GM21526 (cell line): ENCODE results near the gene ANK3.

Source experiments
- ATAC-seq: cut with Tn5 transposase; IDR thresholded peaks from one replicate; pipeline ENCODE4 v1.9.1; 2021; ENCODE audit warnings: moderate library complexity; ENCODE audit not compliant: unreplicated experiment, low FRiP score

The ANK3 gene

GRCh38 chr10:60246382-60246781, 143.3 kb downstream of the ANK3 start:
- ATAC-seq, result no peak

- no peak for ATAC-seq
Observed at GRCh38 chr10:60239228-60239627, 150.4 kb downstream of the ANK3 start.

- ATAC-seq, result no peak
Observed at GRCh38 chr10:60238759-60239100, 150.9 kb downstream of the ANK3 start.

GRCh38 chr10:60237977-60238758, 151.5 kb downstream of the ANK3 start:
- peak; percentile 51 for ATAC-seq

- ATAC-seq, result peak; percentile 98
Observed at GRCh38 chr10:60236869-60237524, 152.7 kb downstream of the ANK3 start.

- no peak for ATAC-seq
Observed at GRCh38 chr10:60235001-60235400, 154.7 kb downstream of the ANK3 start.

- ATAC-seq, result no peak
Observed at GRCh38 chr10:60234551-60234950, 155.1 kb downstream of the ANK3 start.

GRCh38 chr10:60230892-60231291, 158.8 kb downstream of the ANK3 start:
- no peak for ATAC-seq

- no peak for ATAC-seq
Observed at GRCh38 chr10:60224066-60224705, 165.5 kb downstream of the ANK3 start.

- no peak for ATAC-seq
Observed at GRCh38 chr10:60222047-60222446, 167.6 kb downstream of the ANK3 start.

GRCh38 chr10:60212195-60212594, 177.5 kb downstream of the ANK3 start:
- no peak for ATAC-seq

GRCh38 chr10:60209874-60210570, 179.7 kb downstream of the ANK3 start:
- ATAC-seq, result no peak

- no peak for ATAC-seq
Observed at GRCh38 chr10:60208676-60209269, 180.9 kb downstream of the ANK3 start.

GRCh38 chr10:60207894-60208293, 181.8 kb downstream of the ANK3 start:
- no peak for ATAC-seq

- ATAC-seq, result no peak
Observed at GRCh38 chr10:60206735-60207134, 182.9 kb downstream of the ANK3 start.

GRCh38 chr10:60205741-60206140, 183.9 kb downstream of the ANK3 start:
- ATAC-seq, result no peak

GRCh38 chr10:60203993-60204618, 185.6 kb downstream of the ANK3 start:
- no peak for ATAC-seq

- no peak for ATAC-seq
Observed at GRCh38 chr10:60200682-60201053, 189.0 kb downstream of the ANK3 start.

GRCh38 chr10:60200012-60200681, 189.5 kb downstream of the ANK3 start:
- ATAC-seq, result no peak

- no peak for ATAC-seq
Observed at GRCh38 chr10:60197206-60197605, 192.5 kb downstream of the ANK3 start.
